OCI-LY3 (cell line): Measurements from ENCODE around the gene BPIFB6.

Experiments
- H2AFZ ChIP-seq: fragments of 200-600, 300-600 bp; shearing (Covaris generic); 2 replicates; pipeline ENCODE4 v1.6.0; 2014; ENCODE audit warnings: antibody characterized with exemption, low read depth, low read length
- H3K27ac ChIP-seq: fragments of 200-600, 300-600 bp; sonication (generic); 2 replicates; pipeline ENCODE4 v1.5.1; 2014; ENCODE audit warnings: mild to moderate bottlenecking, low read length, moderate library complexity, mixed read lengths
- H3K27me3 ChIP-seq: fragments of 200-600, 300-600 bp; sonication (generic); 2 replicates; pipeline ENCODE4 v1.6.1; 2014; ENCODE audit warnings: low read depth, low read length, mixed read lengths
- H3K36me3 ChIP-seq: fragments of 200-600, 300-600 bp; sonication (generic); replicated peaks from 2 replicates; pipeline ENCODE3; 2014; ENCODE audit warnings: low read depth, low read length, mixed read lengths
- H3K4me1 ChIP-seq: fragments of 300-600, 200-600 bp; sonication (generic); 2 replicates; pipeline ENCODE4 v1.6.1; 2014; ENCODE audit warnings: low read length, mixed read lengths
- H3K4me2 ChIP-seq: fragments of 200-600, 300-600 bp; sonication (generic); 2 replicates; pipeline ENCODE4 v1.6.1; 2014; ENCODE audit warnings: low read length, mixed read lengths
- H3K4me3 ChIP-seq: fragments of 300-600, 200-600 bp; sonication (generic); 2 replicates; pipeline ENCODE4 v1.5.1; 2014; ENCODE audit warnings: antibody characterized with exemption, mild to moderate bottlenecking, low read length, moderate library complexity
- H3K79me2 ChIP-seq: fragments of 300-600, 200-600 bp; shearing (Covaris generic); 2 replicates; pipeline ENCODE4 v1.6.1; 2014; ENCODE audit warnings: mild to moderate bottlenecking, low read length, mixed read lengths
- H3K9ac ChIP-seq: fragments of 300-600, 200-600 bp; shearing (Covaris generic); 2 replicates; pipeline ENCODE4 v1.6.0; 2014; ENCODE audit warnings: mild to moderate bottlenecking, low read length, moderate library complexity
- H3K9me3 ChIP-seq: fragments of 200-600, 300-600 bp; shearing (Covaris generic); 2 replicates; pipeline ENCODE4 v1.6.1; 2014; ENCODE audit warnings: low read length, mixed read lengths; ENCODE audit not compliant: insufficient read depth
- H4K20me1 ChIP-seq: fragments of 200-600, 300-600 bp; sonication (generic); 2 replicates; pipeline ENCODE4 v1.6.1; 2016; ENCODE audit warnings: low read length, mixed read lengths; ENCODE audit not compliant: insufficient read depth
- EZH2phosphoT487 ChIP-seq: fragments of 200-600 bp; shearing (Covaris generic); IDR thresholded peaks from 2 replicates; pipeline ENCODE4 v1.6.1; 2018; ENCODE audit warnings: antibody characterized with exemption, mixed run types, low read depth
- TF ChIP-seq, protein P1 (sequence below): fragments of 200-600, 300-600 bp; sonication (generic); IDR thresholded peaks from 2 replicates; pipeline ENCODE4 v1.5.1; 2014; ENCODE audit warnings: antibody characterized with exemption, low read length, low read depth

BPIFB6 gene

DNA sequence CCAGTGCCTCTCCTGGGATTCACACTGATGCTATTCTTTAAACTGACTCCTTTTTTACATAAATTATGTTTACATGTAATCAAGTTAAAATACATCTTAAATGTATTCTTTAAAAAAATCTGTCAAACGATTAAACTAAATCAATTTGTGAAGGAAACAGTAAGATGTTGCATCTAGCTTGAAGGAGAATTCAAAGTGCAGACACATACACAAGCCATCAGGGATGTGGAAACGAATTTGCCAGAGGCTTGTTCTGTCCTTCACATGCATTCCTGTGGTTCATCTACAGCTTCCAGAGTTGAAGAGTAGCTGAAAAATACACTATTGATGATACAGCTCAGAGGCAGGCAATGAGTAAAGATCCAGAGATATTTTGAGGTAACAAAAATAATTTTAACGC, 15.0 kb downstream of the BPIFB6 start:
- Histone ChIP-seq H3K9me3 (no peaks in the 10 kb centered on the region), H3K36me3 (no peaks in the 10 kb centered on the region), H3K4me2 (no peak overlapping the region), H4K20me1 (no peaks in the 10 kb centered on the region), H3K9ac (no peak overlapping the region), H3K4me1 (no peaks in the 10 kb centered on the region), H3K79me2 (no peaks in the 10 kb centered on the region), H3K27me3 (no peaks in the 10 kb centered on the region), H3K4me3 (no peak overlapping the region), H3K27ac (no peak overlapping the region), H2AFZ (no peak overlapping the region)
- no peak for TF ChIP-seq EZH2phosphoT487
- TF ChIP-seq, protein P1, sequence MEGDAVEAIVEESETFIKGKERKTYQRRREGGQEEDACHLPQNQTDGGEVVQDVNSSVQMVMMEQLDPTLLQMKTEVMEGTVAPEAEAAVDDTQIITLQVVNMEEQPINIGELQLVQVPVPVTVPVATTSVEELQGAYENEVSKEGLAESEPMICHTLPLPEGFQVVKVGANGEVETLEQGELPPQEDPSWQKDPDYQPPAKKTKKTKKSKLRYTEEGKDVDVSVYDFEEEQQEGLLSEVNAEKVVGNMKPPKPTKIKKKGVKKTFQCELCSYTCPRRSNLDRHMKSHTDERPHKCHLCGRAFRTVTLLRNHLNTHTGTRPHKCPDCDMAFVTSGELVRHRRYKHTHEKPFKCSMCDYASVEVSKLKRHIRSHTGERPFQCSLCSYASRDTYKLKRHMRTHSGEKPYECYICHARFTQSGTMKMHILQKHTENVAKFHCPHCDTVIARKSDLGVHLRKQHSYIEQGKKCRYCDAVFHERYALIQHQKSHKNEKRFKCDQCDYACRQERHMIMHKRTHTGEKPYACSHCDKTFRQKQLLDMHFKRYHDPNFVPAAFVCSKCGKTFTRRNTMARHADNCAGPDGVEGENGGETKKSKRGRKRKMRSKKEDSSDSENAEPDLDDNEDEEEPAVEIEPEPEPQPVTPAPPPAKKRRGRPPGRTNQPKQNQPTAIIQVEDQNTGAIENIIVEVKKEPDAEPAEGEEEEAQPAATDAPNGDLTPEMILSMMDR: no peak

DNA sequence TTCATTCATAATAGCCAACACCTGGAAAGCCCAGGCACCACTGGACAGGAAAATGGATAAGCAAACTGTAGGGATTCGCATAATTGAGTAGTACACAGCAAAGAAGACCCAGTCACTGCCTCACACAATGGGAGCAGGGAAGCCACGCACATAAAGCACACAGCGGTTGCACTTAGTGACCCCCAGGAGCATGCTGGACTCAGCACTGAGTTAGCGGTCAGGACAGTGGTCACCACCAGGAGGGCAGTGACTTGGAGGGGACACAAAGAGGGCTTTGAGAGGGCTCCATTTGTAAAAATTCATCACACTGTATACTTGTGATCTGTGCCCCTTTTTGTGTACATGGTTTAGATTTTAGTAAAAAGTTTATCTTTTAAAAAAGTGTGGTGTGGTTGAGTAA, 19.9 kb downstream of the BPIFB6 start:
- Histone ChIP-seq H3K27ac (no peak overlapping the region), H3K4me1 (no peaks in the 10 kb centered on the region), H3K9ac (no peak overlapping the region), H3K79me2 (no peaks in the 10 kb centered on the region), H3K36me3 (no peaks in the 10 kb centered on the region), H3K9me3 (no peaks in the 10 kb centered on the region), H4K20me1 (no peaks in the 10 kb centered on the region), H3K4me2 (no peak overlapping the region), H2AFZ (no peak overlapping the region), H3K4me3 (no peak overlapping the region), H3K27me3 (no peaks in the 10 kb centered on the region)
- TF ChIP-seq, protein P1: no peak
- TF ChIP-seq EZH2phosphoT487: no peak

DNA sequence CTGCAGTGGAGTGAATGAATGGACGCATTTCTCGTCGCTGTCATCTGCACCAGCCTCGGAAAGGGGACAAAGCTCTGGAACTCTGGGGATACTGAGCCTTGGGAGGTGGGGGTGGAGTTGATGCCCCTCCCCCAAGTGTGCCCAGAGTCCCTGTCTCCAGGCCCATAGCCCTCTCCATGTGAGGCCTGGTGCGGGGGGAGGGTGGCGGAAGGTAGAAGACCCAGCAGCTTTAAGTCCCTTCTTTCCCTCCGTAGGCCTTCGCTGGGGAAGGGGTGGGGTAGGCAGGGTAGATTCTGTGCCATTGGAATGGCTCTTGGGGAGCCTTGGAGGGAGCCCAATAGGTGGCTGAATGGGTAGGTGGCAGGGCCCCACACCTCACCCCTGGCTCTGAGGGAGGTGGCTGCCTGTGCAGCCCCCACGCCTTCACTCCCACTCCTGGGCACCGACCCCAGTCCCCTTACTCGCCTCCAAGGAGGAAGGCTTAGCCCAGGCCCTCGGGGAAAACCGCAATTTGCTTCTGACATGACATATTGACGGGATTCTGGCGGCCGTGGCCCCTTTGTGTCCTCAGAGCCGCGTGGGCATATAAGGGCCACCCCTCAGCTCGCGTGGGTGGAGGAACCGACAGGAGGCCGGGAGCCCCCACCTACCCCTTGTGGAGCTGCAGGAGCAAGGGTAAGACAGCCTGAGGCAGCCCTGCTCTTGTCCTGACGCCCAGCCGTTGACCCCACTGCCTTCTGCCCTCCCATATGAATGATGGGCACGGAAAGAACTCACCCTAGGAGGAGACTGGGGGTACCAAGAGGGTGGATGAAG, 22.1 kb downstream of the BPIFB6 start, which contains the start of gene BPIFB3:
BPIFB3 (plus strand) TSS at position 613 of the 816 bp plus-strand sequence. CDS start 1,533 bp downstream, outside the sequence.
- Histone ChIP-seq H3K4me1 (no peaks in the 10 kb centered on the region), H3K4me2 (no peak within 1 kb of the TSS), H3K27ac (no peak within 1 kb of the TSS), H3K9me3 (no peaks in the 10 kb centered on the region), H3K4me3 (no peak within 1 kb of the TSS), H4K20me1 (no peaks in the 10 kb centered on the region), H3K27me3 (no peaks in the 10 kb centered on the region), H3K9ac (no peak within 1 kb of the TSS), H3K36me3 (no peaks in the 10 kb centered on the region), H3K79me2 (no peaks in the 10 kb centered on the region), H2AFZ (no peak within 1 kb of the TSS)
- TF ChIP-seq, protein P1: no peak
- no peak for TF ChIP-seq EZH2phosphoT487

DNA sequence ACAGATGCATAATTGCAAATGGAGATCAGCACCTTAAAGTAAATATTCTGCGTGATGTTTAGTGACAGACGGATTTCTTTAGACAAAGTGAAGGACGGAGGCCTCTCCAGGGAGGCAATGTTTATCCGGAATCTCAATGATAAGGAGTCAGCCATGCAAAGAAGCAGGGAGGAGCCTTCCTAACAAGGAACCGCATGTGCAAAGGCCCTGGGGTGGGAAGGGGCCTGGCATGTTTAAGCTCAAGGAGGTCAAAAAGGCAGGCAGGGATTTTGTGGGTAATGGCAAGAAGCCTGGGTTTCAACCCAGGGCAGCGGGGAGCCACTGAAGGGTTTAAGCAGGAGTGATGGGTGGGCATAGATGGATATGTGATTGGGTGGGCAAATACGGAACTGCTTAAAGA, 22.9 kb downstream of the BPIFB6 start:
- Histone ChIP-seq H4K20me1 (no peaks in the 10 kb centered on the region), H3K9me3 (no peaks in the 10 kb centered on the region), H3K4me1 (no peaks in the 10 kb centered on the region), H3K27me3 (no peaks in the 10 kb centered on the region), H3K4me3 (no peak overlapping the region), H3K9ac (no peak overlapping the region), H2AFZ (no peak overlapping the region), H3K27ac (no peak overlapping the region), H3K36me3 (no peaks in the 10 kb centered on the region), H3K4me2 (no peak overlapping the region), H3K79me2 (no peaks in the 10 kb centered on the region)
- TF ChIP-seq EZH2phosphoT487: no peak
- TF ChIP-seq, protein P1: no peak
